Measurements from ENCODE around the gene TMEM163.

TMEM163 gene

GRCh38 chr2:134502104-134502503, 216.7 kb downstream of the TMEM163 start:
- no peak overlapping the region for H3K4me3 ChIP-seq (ENCODE audit: low read length in 2 of 2)
- no peaks in the 10 kb centered on the region for H3K4me1 ChIP-seq (ENCODE audit: control insufficient read depth in 2 of 2, insufficient read depth in 2 of 2, low read length in 2 of 2)
- no peaks in the 10 kb centered on the region for H3K9me3 ChIP-seq (ENCODE audit: control insufficient read depth in 2 of 2, low read length in 2 of 2)
- no peaks in the 10 kb centered on the region for H3K36me3 ChIP-seq (ENCODE audit: control insufficient read depth in 2 of 2, insufficient read depth in 2 of 2, low read length in 2 of 2)
- no peaks in the 10 kb centered on the region for H3K27me3 ChIP-seq (ENCODE audit: control insufficient read depth in 2 of 2, insufficient read depth in 2 of 2, low read length in 2 of 2)
- no peak overlapping the region for H3K9ac ChIP-seq (ENCODE audit: low read depth in 1 of 2, low read length in 2 of 2)
- no peak overlapping the region for H3K27ac ChIP-seq (ENCODE audit: low read depth in 2 of 2, low read length in 2 of 2)

GRCh38 chr2:134501476-134502091, 217.2 kb downstream of the TMEM163 start:
- Histone ChIP-seq H3K9ac (ENCODE audit: low read depth in 1 of 2, low read length in 2 of 2) (no peak overlapping the region), H3K27ac (ENCODE audit: low read depth in 2 of 2, low read length in 2 of 2) (no peak overlapping the region), H3K9me3 (ENCODE audit: control insufficient read depth in 2 of 2, low read length in 2 of 2) (no peaks in the 10 kb centered on the region), H3K4me3 (ENCODE audit: low read length in 2 of 2) (no peak overlapping the region), H3K27me3 (ENCODE audit: control insufficient read depth in 2 of 2, insufficient read depth in 2 of 2, low read length in 2 of 2) (no peaks in the 10 kb centered on the region), H3K36me3 (ENCODE audit: control insufficient read depth in 2 of 2, insufficient read depth in 2 of 2, low read length in 2 of 2) (no peaks in the 10 kb centered on the region), H3K4me1 (ENCODE audit: control insufficient read depth in 2 of 2, insufficient read depth in 2 of 2, low read length in 2 of 2) (no peaks in the 10 kb centered on the region)

- no peak overlapping the region for H3K4me3 ChIP-seq (ENCODE audit: low read length in 2 of 2)
- H3K36me3 ChIP-seq (ENCODE audit: control insufficient read depth in 2 of 2, insufficient read depth in 2 of 2, low read length in 2 of 2): no peaks in the 10 kb centered on the region
- H3K27ac ChIP-seq (ENCODE audit: low read depth in 2 of 2, low read length in 2 of 2): no peak overlapping the region
- no peaks in the 10 kb centered on the region for H3K27me3 ChIP-seq (ENCODE audit: control insufficient read depth in 2 of 2, insufficient read depth in 2 of 2, low read length in 2 of 2)
- H3K9me3 ChIP-seq (ENCODE audit: control insufficient read depth in 2 of 2, low read length in 2 of 2): no peaks in the 10 kb centered on the region
- H3K4me1 ChIP-seq (ENCODE audit: control insufficient read depth in 2 of 2, insufficient read depth in 2 of 2, low read length in 2 of 2): no peaks in the 10 kb centered on the region
- no peak overlapping the region for H3K9ac ChIP-seq (ENCODE audit: low read depth in 1 of 2, low read length in 2 of 2)
These were observed 218.4 kb downstream of the TMEM163 start for GRCh38 chr2:134500211-134500935.

GRCh38 chr2:134499307-134499926, 219.4 kb downstream of the TMEM163 start:
- H3K9ac ChIP-seq (ENCODE audit: low read depth in 1 of 2, low read length in 2 of 2): no peak overlapping the region
- no peak overlapping the region for H3K4me3 ChIP-seq (ENCODE audit: low read length in 2 of 2)
- H3K36me3 ChIP-seq (ENCODE audit: control insufficient read depth in 2 of 2, insufficient read depth in 2 of 2, low read length in 2 of 2): no peaks in the 10 kb centered on the region
- no peak overlapping the region for H3K27ac ChIP-seq (ENCODE audit: low read depth in 2 of 2, low read length in 2 of 2)
- H3K4me1 ChIP-seq (ENCODE audit: control insufficient read depth in 2 of 2, insufficient read depth in 2 of 2, low read length in 2 of 2): no peaks in the 10 kb centered on the region
- H3K9me3 ChIP-seq (ENCODE audit: control insufficient read depth in 2 of 2, low read length in 2 of 2): no peaks in the 10 kb centered on the region
- no peaks in the 10 kb centered on the region for H3K27me3 ChIP-seq (ENCODE audit: control insufficient read depth in 2 of 2, insufficient read depth in 2 of 2, low read length in 2 of 2)

DNA sequence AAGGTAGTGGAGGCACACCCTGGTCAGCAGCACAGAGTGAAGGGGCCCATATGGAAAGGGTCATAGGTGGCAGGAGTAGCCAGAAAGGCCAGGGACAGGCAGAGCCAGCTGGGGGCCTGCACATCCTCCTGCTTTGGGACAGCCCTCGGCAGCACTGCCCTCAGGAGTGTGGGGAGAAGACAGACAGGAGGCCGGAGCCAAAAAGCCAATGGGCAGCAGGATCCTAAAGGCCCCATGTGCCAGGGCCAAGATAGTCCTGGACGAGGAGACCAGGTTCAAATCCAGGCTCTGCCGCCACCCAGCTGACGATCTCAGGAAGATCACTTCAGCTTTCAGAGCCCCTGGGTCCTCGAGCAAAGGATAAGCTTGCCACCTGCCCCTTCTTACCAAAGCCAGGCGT, 220.1 kb downstream of the TMEM163 start:
- H3K27me3 ChIP-seq (ENCODE audit: control insufficient read depth in 2 of 2, insufficient read depth in 2 of 2, low read length in 2 of 2): no peaks in the 10 kb centered on the region
- no peaks in the 10 kb centered on the region for H3K36me3 ChIP-seq (ENCODE audit: control insufficient read depth in 2 of 2, insufficient read depth in 2 of 2, low read length in 2 of 2)
- H3K9me3 ChIP-seq (ENCODE audit: control insufficient read depth in 2 of 2, low read length in 2 of 2): no peaks in the 10 kb centered on the region
- no peak overlapping the region for H3K9ac ChIP-seq (ENCODE audit: low read depth in 1 of 2, low read length in 2 of 2)
- no peak overlapping the region for H3K27ac ChIP-seq (ENCODE audit: low read depth in 2 of 2, low read length in 2 of 2)
- H3K4me1 ChIP-seq (ENCODE audit: control insufficient read depth in 2 of 2, insufficient read depth in 2 of 2, low read length in 2 of 2): no peaks in the 10 kb centered on the region
- no peak overlapping the region for H3K4me3 ChIP-seq (ENCODE audit: low read length in 2 of 2)

GRCh38 chr2:134493797-134494196, 225.0 kb downstream of the TMEM163 start:
- H3K9me3 ChIP-seq (ENCODE audit: control insufficient read depth in 2 of 2, low read length in 2 of 2): no peaks in the 10 kb centered on the region
- H3K9ac ChIP-seq (ENCODE audit: low read depth in 1 of 2, low read length in 2 of 2): no peak overlapping the region
- no peaks in the 10 kb centered on the region for H3K36me3 ChIP-seq (ENCODE audit: control insufficient read depth in 2 of 2, insufficient read depth in 2 of 2, low read length in 2 of 2)
- no peaks in the 10 kb centered on the region for H3K27me3 ChIP-seq (ENCODE audit: control insufficient read depth in 2 of 2, insufficient read depth in 2 of 2, low read length in 2 of 2)
- no peaks in the 10 kb centered on the region for H3K4me1 ChIP-seq (ENCODE audit: control insufficient read depth in 2 of 2, insufficient read depth in 2 of 2, low read length in 2 of 2)
- no peak overlapping the region for H3K27ac ChIP-seq (ENCODE audit: low read depth in 2 of 2, low read length in 2 of 2)
- H3K4me3 ChIP-seq (ENCODE audit: low read length in 2 of 2): no peak overlapping the region

DNA sequence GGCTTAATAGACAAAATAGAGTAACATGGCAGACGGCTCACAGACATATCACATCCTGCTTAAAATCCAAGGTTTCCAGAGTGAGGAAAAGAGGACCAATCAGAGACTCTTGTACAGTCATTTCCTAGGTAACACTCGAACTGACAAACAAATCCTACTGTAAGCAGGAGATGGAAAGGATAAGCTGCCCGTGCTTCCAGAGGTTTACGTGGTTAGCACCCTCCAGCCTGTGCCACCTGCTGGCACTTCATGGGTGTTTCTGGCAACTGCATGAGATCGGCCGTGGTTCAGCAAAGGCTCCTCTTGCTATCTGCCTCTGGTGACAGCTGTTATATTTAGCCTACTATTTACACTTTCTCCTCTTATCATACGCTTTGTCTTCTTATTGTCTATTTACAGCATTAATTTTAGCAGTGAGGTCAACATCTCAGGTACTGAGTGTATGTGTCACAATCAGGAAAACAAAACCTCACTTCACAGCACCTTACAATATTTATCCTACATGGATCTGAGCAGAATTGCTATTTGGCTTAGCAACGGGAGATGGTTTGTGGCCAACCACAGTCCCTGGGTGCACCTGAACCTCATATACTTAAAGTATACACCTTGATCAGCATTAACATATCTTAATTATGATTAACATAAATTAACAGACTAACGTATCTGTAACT, 226.9 kb downstream of the TMEM163 start:
- no peaks in the 10 kb centered on the region for H3K4me1 ChIP-seq (ENCODE audit: control insufficient read depth in 2 of 2, insufficient read depth in 2 of 2, low read length in 2 of 2)
- no peak overlapping the region for H3K27ac ChIP-seq (ENCODE audit: low read depth in 2 of 2, low read length in 2 of 2)
- H3K36me3 ChIP-seq (ENCODE audit: control insufficient read depth in 2 of 2, insufficient read depth in 2 of 2, low read length in 2 of 2): no peaks in the 10 kb centered on the region
- no peaks in the 10 kb centered on the region for H3K9me3 ChIP-seq (ENCODE audit: control insufficient read depth in 2 of 2, low read length in 2 of 2)
- no peak overlapping the region for H3K4me3 ChIP-seq (ENCODE audit: low read length in 2 of 2)
- no peak overlapping the region for H3K9ac ChIP-seq (ENCODE audit: low read depth in 1 of 2, low read length in 2 of 2)
- no peaks in the 10 kb centered on the region for H3K27me3 ChIP-seq (ENCODE audit: control insufficient read depth in 2 of 2, insufficient read depth in 2 of 2, low read length in 2 of 2)

DNA sequence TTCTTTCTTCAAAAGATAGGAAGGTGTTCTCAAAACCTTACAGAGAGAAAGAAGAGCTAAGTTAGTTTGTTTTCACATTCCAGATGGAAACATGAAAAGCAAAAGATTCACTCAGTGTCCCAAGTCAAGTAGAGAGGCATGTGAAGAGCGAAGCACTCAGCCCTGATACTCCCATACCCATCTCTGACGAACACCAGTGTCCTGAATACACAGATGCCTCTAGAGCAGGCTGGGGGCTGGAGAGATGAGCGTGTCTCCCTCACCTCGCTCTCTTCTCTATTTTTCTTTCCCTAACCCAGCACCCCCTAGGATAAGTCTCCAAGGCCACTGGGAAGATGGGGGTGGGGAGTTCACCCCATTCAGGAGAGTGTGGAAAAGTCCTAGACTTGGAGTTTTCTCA, 227.8 kb downstream of the TMEM163 start:
- no peak overlapping the region for H3K9ac ChIP-seq (ENCODE audit: low read depth in 1 of 2, low read length in 2 of 2)
- no peaks in the 10 kb centered on the region for H3K36me3 ChIP-seq (ENCODE audit: control insufficient read depth in 2 of 2, insufficient read depth in 2 of 2, low read length in 2 of 2)
- no peaks in the 10 kb centered on the region for H3K9me3 ChIP-seq (ENCODE audit: control insufficient read depth in 2 of 2, low read length in 2 of 2)
- H3K27ac ChIP-seq (ENCODE audit: low read depth in 2 of 2, low read length in 2 of 2): no peak overlapping the region
- H3K4me1 ChIP-seq (ENCODE audit: control insufficient read depth in 2 of 2, insufficient read depth in 2 of 2, low read length in 2 of 2): no peaks in the 10 kb centered on the region
- H3K4me3 ChIP-seq (ENCODE audit: low read length in 2 of 2): no peak overlapping the region
- no peaks in the 10 kb centered on the region for H3K27me3 ChIP-seq (ENCODE audit: control insufficient read depth in 2 of 2, insufficient read depth in 2 of 2, low read length in 2 of 2)

- Histone ChIP-seq H3K4me3 (ENCODE audit: low read length in 2 of 2) (no peak overlapping the region), H3K36me3 (ENCODE audit: control insufficient read depth in 2 of 2, insufficient read depth in 2 of 2, low read length in 2 of 2) (no peaks in the 10 kb centered on the region), H3K27me3 (ENCODE audit: control insufficient read depth in 2 of 2, insufficient read depth in 2 of 2, low read length in 2 of 2) (no peaks in the 10 kb centered on the region), H3K9ac (ENCODE audit: low read depth in 1 of 2, low read length in 2 of 2) (no peak overlapping the region), H3K9me3 (ENCODE audit: control insufficient read depth in 2 of 2, low read length in 2 of 2) (no peaks in the 10 kb centered on the region), H3K27ac (ENCODE audit: low read depth in 2 of 2, low read length in 2 of 2) (no peak overlapping the region), H3K4me1 (ENCODE audit: control insufficient read depth in 2 of 2, insufficient read depth in 2 of 2, low read length in 2 of 2) (no peaks in the 10 kb centered on the region)
These were observed 228.2 kb downstream of the TMEM163 start for GRCh38 chr2:134490559-134490958.

DNA sequence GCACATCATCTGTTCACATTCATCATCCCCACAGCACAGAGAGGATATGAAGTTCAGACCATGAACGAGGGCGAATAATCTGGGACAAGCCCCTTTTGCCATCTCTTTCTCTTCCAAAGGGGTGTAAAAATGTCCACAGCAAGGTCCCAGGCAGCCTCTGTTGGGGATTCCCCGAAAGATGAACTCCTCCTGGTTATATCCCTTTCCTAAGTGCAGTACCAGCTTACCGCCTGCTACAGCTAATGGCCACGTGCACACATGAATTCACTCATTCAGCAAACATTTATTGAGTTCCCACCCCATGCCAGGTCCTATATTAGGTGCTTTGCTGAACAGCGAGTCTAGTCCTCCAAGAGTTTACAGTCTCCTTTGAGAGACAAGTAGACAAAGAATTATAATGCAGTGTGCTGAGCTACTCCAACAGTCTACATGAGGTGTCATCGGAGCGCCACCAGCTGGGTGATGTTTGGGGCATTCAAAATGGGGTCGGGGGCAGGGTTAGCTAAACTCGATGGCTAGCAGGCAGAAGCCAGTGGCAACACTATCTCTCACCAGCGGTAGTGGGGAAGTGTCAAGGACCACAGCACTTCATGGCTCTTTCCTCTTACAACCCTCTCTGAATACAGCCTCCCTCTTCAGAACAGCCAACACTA, 228.9 kb downstream of the TMEM163 start:
- Histone ChIP-seq H3K27ac (ENCODE audit: low read depth in 2 of 2, low read length in 2 of 2) (no peak overlapping the region), H3K36me3 (ENCODE audit: control insufficient read depth in 2 of 2, insufficient read depth in 2 of 2, low read length in 2 of 2) (no peaks in the 10 kb centered on the region), H3K4me3 (ENCODE audit: low read length in 2 of 2) (no peak overlapping the region), H3K9ac (ENCODE audit: low read depth in 1 of 2, low read length in 2 of 2) (no peak overlapping the region), H3K9me3 (ENCODE audit: control insufficient read depth in 2 of 2, low read length in 2 of 2) (no peaks in the 10 kb centered on the region), H3K27me3 (ENCODE audit: control insufficient read depth in 2 of 2, insufficient read depth in 2 of 2, low read length in 2 of 2) (no peaks in the 10 kb centered on the region), H3K4me1 (ENCODE audit: control insufficient read depth in 2 of 2, insufficient read depth in 2 of 2, low read length in 2 of 2) (no peaks in the 10 kb centered on the region)
